ENCODE results near the gene ZBTB32. TPM values are rescaled to one million over a fixed set of nuclear protein-coding genes. Genes with fewer than 3 reads are reported as not detected.

ZBTB32 gene
- total RNA-seq, 1 donor from 2014 or later: not detected

- peaks cover 4% of the 10 kb centered on the region for H3K27me3 Mint-ChIP-seq (ENCODE audit: unreplicated experiment)
- H3K36me3 Mint-ChIP-seq (ENCODE audit: unreplicated experiment): no peaks in the 10 kb centered on the region
- H3K4me3 Mint-ChIP-seq (ENCODE audit: unreplicated experiment): no peak overlapping the region
- no peak for DNase-seq
- no peak for TF ChIP-seq CTCF (IDR thresholded peaks at IDR 0.05; ENCODE audit: partially characterized antibody, unreplicated experiment)
- peaks cover 9% of the 10 kb centered on the region for H3K9me3 Mint-ChIP-seq (ENCODE audit: unreplicated experiment)
- H3K4me1 Mint-ChIP-seq (ENCODE audit: low read depth, unreplicated experiment): no peaks in the 10 kb centered on the region
- no peak overlapping the region for H3K27ac Mint-ChIP-seq (ENCODE audit: unreplicated experiment)
Observed at GRCh38 chr19:35727053-35727955, 22.9 kb downstream of the ZBTB32 start.

- no peak for DNase-seq
- no peaks in the 10 kb centered on the region for H3K4me1 Mint-ChIP-seq (ENCODE audit: low read depth, unreplicated experiment)
- no peaks in the 10 kb centered on the region for H3K36me3 Mint-ChIP-seq (ENCODE audit: unreplicated experiment)
- peaks cover 4% of the 10 kb centered on the region for H3K27me3 Mint-ChIP-seq (ENCODE audit: unreplicated experiment)
- no peak overlapping the region for H3K27ac Mint-ChIP-seq (ENCODE audit: unreplicated experiment)
- no peak for TF ChIP-seq CTCF (IDR thresholded peaks at IDR 0.05; ENCODE audit: partially characterized antibody, unreplicated experiment)
- H3K9me3 Mint-ChIP-seq (ENCODE audit: unreplicated experiment): peaks cover 7% of the 10 kb centered on the region
- H3K4me3 Mint-ChIP-seq (ENCODE audit: unreplicated experiment): no peak overlapping the region
Observed at GRCh38 chr19:35727956-35728706, 23.8 kb downstream of the ZBTB32 start.

DNA sequence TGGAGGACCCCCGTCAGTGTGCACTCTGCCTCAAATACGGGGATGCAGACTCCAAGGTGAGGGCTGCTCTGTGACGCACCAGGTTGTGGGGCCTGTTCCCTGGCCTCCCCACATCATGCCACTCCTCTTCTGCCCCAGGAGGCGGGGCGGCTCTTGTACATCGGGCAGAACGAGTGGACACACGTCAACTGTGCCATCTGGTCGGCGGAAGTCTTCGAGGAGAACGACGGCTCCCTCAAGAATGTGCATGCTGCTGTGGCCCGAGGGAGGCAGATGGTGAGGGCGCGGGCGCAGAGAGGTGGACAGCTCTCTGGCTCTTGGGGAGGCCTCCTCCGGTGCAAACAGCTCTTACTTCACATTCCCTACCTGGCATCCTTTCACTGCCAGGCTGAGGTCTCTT lies 24.7 kb downstream of the ZBTB32 start:
- peaks cover 4% of the 10 kb centered on the region for H3K9me3 Mint-ChIP-seq (ENCODE audit: unreplicated experiment)
- no peak for TF ChIP-seq CTCF (IDR thresholded peaks at IDR 0.05; ENCODE audit: partially characterized antibody, unreplicated experiment)
- H3K27ac Mint-ChIP-seq (ENCODE audit: unreplicated experiment): no peak overlapping the region
- H3K4me3 Mint-ChIP-seq (ENCODE audit: unreplicated experiment): no peak overlapping the region
- DNase-seq: no peak
- H3K36me3 Mint-ChIP-seq (ENCODE audit: unreplicated experiment): no peaks in the 10 kb centered on the region
- H3K4me1 Mint-ChIP-seq (ENCODE audit: low read depth, unreplicated experiment): no peaks in the 10 kb centered on the region
- H3K27me3 Mint-ChIP-seq (ENCODE audit: unreplicated experiment): peaks cover 5% of the 10 kb centered on the region

- H3K9me3 Mint-ChIP-seq (ENCODE audit: unreplicated experiment): peaks cover 3% of the 10 kb centered on the region
- no peak for TF ChIP-seq CTCF (IDR thresholded peaks at IDR 0.05; ENCODE audit: partially characterized antibody, unreplicated experiment)
- H3K27me3 Mint-ChIP-seq (ENCODE audit: unreplicated experiment): peaks cover 10% of the 10 kb centered on the region
- no peak for DNase-seq
- no peak overlapping the region for H3K4me3 Mint-ChIP-seq (ENCODE audit: unreplicated experiment)
- no peak overlapping the region for H3K27ac Mint-ChIP-seq (ENCODE audit: unreplicated experiment)
- H3K4me1 Mint-ChIP-seq (ENCODE audit: low read depth, unreplicated experiment): no peaks in the 10 kb centered on the region
- no peaks in the 10 kb centered on the region for H3K36me3 Mint-ChIP-seq (ENCODE audit: unreplicated experiment)
Observed at GRCh38 chr19:35729763-35730162, 25.4 kb downstream of the ZBTB32 start.

DNA sequence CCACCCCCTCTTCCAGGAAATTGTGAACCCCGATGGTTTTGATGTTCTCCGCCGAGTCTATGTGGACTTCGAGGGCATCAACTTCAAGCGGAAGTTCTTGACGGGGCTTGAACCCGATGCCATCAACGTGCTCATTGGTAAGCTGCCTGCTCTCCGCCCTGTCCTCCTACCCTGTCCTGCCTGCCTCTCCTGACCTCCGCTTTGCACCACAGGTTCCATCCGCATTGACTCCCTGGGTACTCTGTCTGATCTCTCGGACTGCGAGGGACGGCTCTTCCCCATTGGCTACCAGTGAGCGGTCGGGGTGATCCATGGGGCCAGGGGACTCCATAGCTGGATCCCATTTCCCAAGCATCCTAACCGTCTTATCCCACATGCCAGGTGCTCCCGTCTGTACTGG lies 26.0 kb downstream of the ZBTB32 start:
- no peak for DNase-seq
- Mint-ChIP-seq H3K9me3 (ENCODE audit: unreplicated experiment) (peaks cover 3% of the 10 kb centered on the region), H3K36me3 (ENCODE audit: unreplicated experiment) (no peaks in the 10 kb centered on the region), H3K4me3 (ENCODE audit: unreplicated experiment) (no peak overlapping the region), H3K4me1 (ENCODE audit: low read depth, unreplicated experiment) (no peaks in the 10 kb centered on the region), H3K27ac (ENCODE audit: unreplicated experiment) (no peak overlapping the region), H3K27me3 (ENCODE audit: unreplicated experiment) (peaks cover 10% of the 10 kb centered on the region)
- no peak for TF ChIP-seq CTCF (IDR thresholded peaks at IDR 0.05; ENCODE audit: partially characterized antibody, unreplicated experiment)

All from glutamatergic neuron (in vitro differentiated cells).